HCT116 (cell line): ENCODE results near the gene CELF4. TPM values are rescaled to one million over a fixed set of nuclear protein-coding genes. Genes with fewer than 3 reads are reported as not detected.

Experiments used
- ATAC-seq: fragments of 200-7000 bp; cut with Tn5 transposase; 2 replicates; pipeline ENCODE4 v1.9.1; 2020; ENCODE audit warnings: mild to moderate bottlenecking, moderate library complexity
- BruUV-seq: library from RNA; stranded (reverse); fragments of 400-500 nt; replicated peaks from 2 replicates; lab custom pipeline; 2021; lab: Mats Ljungman, UMichigan
- CTCF ChIA-PET: fragments of 300-600 bp; sonication (Branson Sonifier 250); formaldehyde crosslinking; loops from one replicate; lab custom pipeline; 2021; ENCODE audit warnings: antibody characterized with exemption; lab: Charles Lee
- POLR2A ChIA-PET: fragments of 300-600, 350-600 bp; sonication (Branson Sonifier 250); formaldehyde crosslinking; loops from one replicate; lab custom pipeline; 2021; ENCODE audit warnings: antibody characterized with exemption; lab: Charles Lee
- RAD21 ChIA-PET, 2 experiments: fragments of 300-600 bp; sonication (Branson Sonifier 250); formaldehyde crosslinking; loops; one replicate each; lab custom pipeline; 2023; ENCODE audit warnings: low total read pairs in 2 of 2; ENCODE audit not compliant: uncharacterized antibody in 2 of 2, unreplicated experiment in 2 of 2, low non-redundant PET in 1 of 2; lab: Charles Lee
- DNase-seq: peaks from one replicate; pipeline ENCODE4 v3.0.0-alpha.2; 2010; ENCODE audit warnings: low read depth, low spot score
- H2AFZ ChIP-seq: fragments of 200-600 bp; shearing (Covaris generic), sonication (generic); 2 replicates; pipeline ENCODE4 v1.6.1; 2017; ENCODE audit warnings: low read depth, mixed run types, mixed read lengths, antibody characterized with exemption, low read length; ENCODE audit not compliant: poor library complexity, severe bottlenecking
- H3K27ac ChIP-seq: 2 replicates; pipeline ENCODE4 v1.5.1; 2012; ENCODE audit warnings: low read depth, low read length
- H3K27me3 ChIP-seq: fragments of 200-600 bp; sonication (generic); 2 replicates; pipeline ENCODE4 v1.6.1; 2016; ENCODE audit warnings: mixed run types, low read length, mixed read lengths; ENCODE audit not compliant: insufficient read depth
- H3K36me3 ChIP-seq, 2 experiments: fragments of 200-500 bp in 1 of 2; fragments of 200-600 bp in 1 of 2; sonication (Bioruptor generic) in 1 of 2; sonication (generic) in 1 of 2; 2 replicates each; pipeline versions ENCODE4 v1.5.1 to v1.6.1; 2014 to 2016; ENCODE audit warnings: low read length in 2 of 2, inconsistent platforms in 1 of 2, mixed read lengths in 1 of 2, mixed run types in 1 of 2; ENCODE audit not compliant: insufficient read depth in 2 of 2, control insufficient read depth in 1 of 2
- H3K4me1 ChIP-seq, 2 experiments: fragments of 200-600 bp in 1 of 2; sonication (generic) in 1 of 2; 2 replicates each; pipeline versions ENCODE4 v1.5.1 to v1.6.1; 2012 to 2017; ENCODE audit warnings: low read length in 2 of 2, inconsistent platforms in 1 of 2, mild to moderate bottlenecking in 1 of 2, mixed read lengths in 1 of 2, mixed run types in 1 of 2, moderate library complexity in 1 of 2; ENCODE audit not compliant: insufficient read depth in 2 of 2, control insufficient read depth in 1 of 2
- H3K4me2 ChIP-seq: fragments of 200-600 bp; sonication (generic); 2 replicates; pipeline ENCODE4 v1.6.1; 2017; ENCODE audit warnings: mixed run types, low read length, mixed read lengths
- H3K4me3 ChIP-seq, 2 experiments: fragments of 200-600 bp in 1 of 2; sonication (generic) in 1 of 2; replicated peaks in 1 of 2; 2 replicates each; pipeline ENCODE4 v1.5.1; 2011 to 2016; ENCODE audit warnings: low read length in 2 of 2, control low read depth in 1 of 2, low read depth in 1 of 2, mild to moderate bottlenecking in 1 of 2, mixed read lengths in 1 of 2, mixed run types in 1 of 2
- H3K79me2 ChIP-seq: fragments of 200-600 bp; sonication (generic); 2 replicates; pipeline ENCODE4 v1.6.1; 2017; ENCODE audit warnings: mild to moderate bottlenecking, mixed run types, low read length, moderate library complexity, mixed read lengths; ENCODE audit not compliant: insufficient read depth
- H3K9ac ChIP-seq: fragments of 200-600 bp; sonication (generic); 2 replicates; pipeline ENCODE4 v1.6.1; 2016; ENCODE audit warnings: low read length, mixed read lengths
- H3K9me2 ChIP-seq: fragments of 200-600 bp; sonication (generic), shearing (Covaris generic); 2 replicates; pipeline ENCODE4 v1.6.1; 2017; ENCODE audit warnings: mixed run types, mild to moderate bottlenecking, moderate library complexity; ENCODE audit not compliant: insufficient read depth
- H3K9me3 ChIP-seq, 2 experiments: fragments of 200-500 bp in 1 of 2; fragments of 200-600 bp in 1 of 2; sonication (Bioruptor generic) in 1 of 2; sonication (generic) in 1 of 2; 2 replicates each; pipeline ENCODE4 v1.6.1; 2014 to 2017; ENCODE audit warnings: low read length in 2 of 2, mixed read lengths in 2 of 2, inconsistent platforms in 1 of 2, low read depth in 1 of 2, mild to moderate bottlenecking in 1 of 2, mixed run types in 1 of 2, moderate library complexity in 1 of 2; ENCODE audit not compliant: control insufficient read depth in 1 of 2, insufficient read depth in 1 of 2
- H4K20me1 ChIP-seq: fragments of 200-600 bp; sonication (generic), shearing (Covaris generic); 2 replicates; pipeline ENCODE4 v1.6.1; 2017; ENCODE audit warnings: mixed run types, mild to moderate bottlenecking, moderate library complexity; ENCODE audit not compliant: insufficient read depth
- ATF3 ChIP-seq: IDR thresholded peaks from 2 replicates; pipeline ENCODE4 v1.6.1; 2012
- CBX3 ChIP-seq: IDR thresholded peaks from 2 replicates; pipeline ENCODE4 v1.6.1; 2012; ENCODE audit warnings: low read depth
- CEBPB ChIP-seq: IDR thresholded peaks from 2 replicates; pipeline ENCODE4 v1.6.1; 2012; ENCODE audit warnings: low read depth
- CTCF ChIP-seq, 3 experiments: fragments of 200-600 bp in 1 of 3; sonication (generic) in 1 of 3; IDR thresholded peaks in 2 of 3; conservative IDR thresholded peaks in 1 of 3; 2 replicates each; pipeline ENCODE4 v1.5.1; 2012 to 2017; ENCODE audit warnings: low read depth in 2 of 3, low read length in 2 of 3, antibody characterized with exemption in 1 of 3, borderline replicate concordance in 1 of 3, control low read depth in 1 of 3, mild to moderate bottlenecking in 1 of 3, mixed read lengths in 1 of 3, mixed run types in 1 of 3, moderate library complexity in 1 of 3; ENCODE audit not compliant: insufficient read depth in 1 of 3
- EGR1 ChIP-seq: IDR thresholded peaks from 2 replicates; pipeline ENCODE4 v1.6.1; 2012; ENCODE audit warnings: low read depth
- ELF1 ChIP-seq: IDR thresholded peaks from 2 replicates; pipeline ENCODE4 v1.6.1; 2012; ENCODE audit warnings: low read depth, borderline replicate concordance
- EZH2phosphoT487 ChIP-seq: fragments of 200-600 bp; IDR thresholded peaks from 2 replicates; pipeline ENCODE4 v1.6.1; 2018; ENCODE audit warnings: antibody characterized with exemption, borderline replicate concordance
- FOSL1 ChIP-seq: IDR thresholded peaks from 2 replicates; pipeline ENCODE4 v1.6.1; 2012; ENCODE audit warnings: low read depth
- POLR2AphosphoS5 ChIP-seq: IDR thresholded peaks from 2 replicates; pipeline ENCODE4 v1.6.1; 2011; ENCODE audit warnings: mild to moderate bottlenecking, low read depth, low read length, moderate library complexity
- RAD21 ChIP-seq: IDR thresholded peaks from 2 replicates; pipeline ENCODE4 v1.6.1; 2012; ENCODE audit warnings: low read depth, mild to moderate bottlenecking
- SIN3A ChIP-seq: IDR thresholded peaks from 2 replicates; pipeline ENCODE4 v1.6.1; 2012; ENCODE audit warnings: low read depth
- SP1 ChIP-seq: IDR thresholded peaks from 2 replicates; pipeline ENCODE4 v1.6.1; 2012; ENCODE audit warnings: low read depth
- SRF ChIP-seq: IDR thresholded peaks from 2 replicates; pipeline ENCODE4 v1.6.1; 2012; ENCODE audit warnings: low read depth
- TCF7L2 ChIP-seq: IDR thresholded peaks from 2 replicates; pipeline ENCODE4 v1.7.0; 2011; ENCODE audit warnings: borderline replicate concordance, inconsistent platforms; ENCODE audit not compliant: insufficient read depth, insufficient read length; ENCODE audit errors: extremely low read depth
- ZBTB33 ChIP-seq: IDR thresholded peaks from 2 replicates; pipeline ENCODE4 v1.6.1; 2011; ENCODE audit warnings: mild to moderate bottlenecking, low read length, moderate library complexity; ENCODE audit not compliant: insufficient replicate concordance; ENCODE audit errors: extremely low read depth
- ZFX ChIP-seq: fragments of 450-650 bp; IDR thresholded peaks from 2 replicates; pipeline ENCODE4 v1.6.1; 2017
- ZNF274 ChIP-seq: fragments of 200-500 bp; sonication (Bioruptor generic); IDR thresholded peaks from 2 replicates; pipeline ENCODE4 v1.6.1; 2014; ENCODE audit warnings: mild to moderate bottlenecking, low read depth, low read length, inconsistent platforms
- intact Hi-C: fragments of 100-400 bp; cut with micrococcal nuclease; formaldehyde crosslinking; loops from 2 replicates; pipeline ENCODE4 v1.10.0; 2022
- total RNA-seq: library from RNA; stranded (reverse); gene quantifications from one replicate; pipeline ENCODE4 v1.2.1, GENCODE V29; 2021; ENCODE audit not compliant: unreplicated experiment

The CELF4 gene
- total RNA-seq, 1 experiment from 2014 or later: not detected

- ChIA-PET RAD21 (no interaction called here), POLR2A (no interaction called here), CTCF (no interaction called here)
- Histone ChIP-seq H3K4me3 (no peak overlapping the region), H3K9ac (no peak overlapping the region), H3K4me1 (peaks cover 0 to 9% of the 10 kb centered on the region in 2 experiments; a peak in 2 of 4 replicates), H3K4me2 (no peak overlapping the region), H3K27me3 (peaks cover 37% of the 10 kb centered on the region), H4K20me1 (no peaks in the 10 kb centered on the region), H2AFZ (no peak overlapping the region), H3K9me2 (no peaks in the 10 kb centered on the region), H3K36me3 (no peaks in the 10 kb centered on the region), H3K79me2 (no peaks in the 10 kb centered on the region), H3K27ac (no peak overlapping the region), H3K9me3 (no peaks in the 10 kb centered on the region)
- ATAC-seq: no peak
- no peak for DNase-seq
- TF ChIP-seq TCF7L2: no peak
- no peak for TF ChIP-seq SIN3A
- no peak for TF ChIP-seq ZNF274
- no peak for TF ChIP-seq SRF
- TF ChIP-seq EGR1: no peak
- no peak for TF ChIP-seq RAD21
- no peak for TF ChIP-seq CBX3
- no peak for TF ChIP-seq POLR2AphosphoS5
- TF ChIP-seq EZH2phosphoT487: no peak
- no peak for TF ChIP-seq ZFX
- TF ChIP-seq ZBTB33: no peak
- no peak for TF ChIP-seq SP1
- no peak for TF ChIP-seq CTCF (IDR thresholded peaks at IDR 0.05 in 2 of 3, conservative IDR thresholded peaks at IDR 0.05 in 1 of 3; ENCODE audit: borderline replicate concordance in 1 of 3, insufficient read depth in 1 of 3, low read depth in 2 of 3, low read length in 2 of 3)
- no peak for TF ChIP-seq FOSL1
- TF ChIP-seq ATF3: no peak
- no peak for TF ChIP-seq CEBPB
- TF ChIP-seq ELF1: no peak
- BruUV-seq: no TSS peak
- intact Hi-C loops: no loop called here
Measured at GRCh38 chr18:37486848-37487247, 78.8 kb downstream of the CELF4 start.
